ENCODE measurements around the gene YPEL1.

The YPEL1 gene

GRCh38 chr22:21652010-21652546 lies 83.5 kb downstream of the YPEL1 start:
- peak; percentile 60 to 91 for DNase-seq

DNA sequence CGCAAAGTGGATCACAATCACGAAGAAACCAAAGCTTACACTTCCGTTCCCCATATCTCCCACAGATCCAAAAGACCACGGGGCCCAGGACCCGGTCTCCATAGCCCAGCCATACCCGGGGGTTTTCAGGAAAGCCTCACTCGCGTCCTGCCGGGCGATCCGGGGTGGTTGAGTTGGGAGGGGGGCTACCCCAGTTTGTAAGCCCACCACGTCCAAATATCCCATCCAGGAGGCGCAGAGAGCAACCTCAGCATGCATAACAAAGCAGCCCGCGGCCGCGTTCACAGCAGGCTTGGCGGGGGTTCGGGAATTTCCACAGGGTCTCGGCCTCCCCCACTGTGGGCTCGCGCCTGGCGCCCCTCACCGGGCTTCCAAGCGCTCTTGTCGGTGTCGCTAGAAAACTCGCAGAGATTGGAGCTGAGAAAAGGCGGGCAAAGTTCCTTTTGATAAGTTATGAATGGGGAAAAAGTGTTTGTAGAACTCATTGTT lies 84.0 kb downstream of the YPEL1 start:
- no peak for DNase-seq

- DNase-seq: peak in 1 of 2 experiments; percentile 17
Observed at GRCh38 chr22:21650823-21651520, 84.6 kb downstream of the YPEL1 start.

DNA sequence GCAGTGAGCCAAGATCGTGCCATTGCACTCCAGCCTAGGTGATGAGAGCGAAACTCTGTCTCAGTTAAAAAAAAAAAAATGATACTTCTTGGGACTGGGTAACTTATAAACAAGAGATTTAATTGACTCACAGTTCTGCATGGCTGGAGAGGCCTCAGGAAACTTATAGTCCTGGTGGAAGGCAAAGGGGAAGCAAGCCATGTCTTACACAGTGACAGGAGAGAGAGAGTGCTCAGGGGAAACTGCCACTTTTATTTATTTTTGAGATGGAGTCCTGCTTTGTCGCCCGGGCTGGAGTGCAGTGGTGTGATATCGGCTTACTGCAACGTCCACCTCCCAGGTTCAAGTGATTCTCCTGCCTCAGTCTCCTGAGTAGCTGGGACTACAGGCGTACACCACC lies 85.3 kb downstream of the YPEL1 start:
- DNase-seq: no peak

Measured in NCI-H526 (cell line).